Left kidney (tissue), 8 donors: Measurements from ENCODE around the gene GPRIN3. TPM values are rescaled to one million over a fixed set of nuclear protein-coding genes. Genes with fewer than 3 reads are reported as not detected.

Experiments
- DNase-seq: peaks from one replicate; pipeline ENCODE4 v3.0.0-alpha.2; 2013
- long read RNA-seq, 8 donors: transcript quantifications; one replicate each; lab custom pipeline, GENCODE V29; 2026
- polyA plus RNA-seq: library from polyadenylated mRNA; unstranded; fragments of 120-200 nt; gene quantifications from one replicate; pipeline ENCODE4 v1.2.1, GENCODE V29; 2013; ENCODE audit not compliant: insufficient read length

GPRIN3 gene
- polyA plus RNA-seq: 8.6 TPM
- long read RNA-seq, donor 1, full-length matches to known transcripts: 13 of 13 reads
- long read RNA-seq, donor 1, partial matches to known transcripts: 0 of 13 reads
- long read RNA-seq, donor 1, other reads (novel, unspliced or antisense): 0 of 13 reads
- long read RNA-seq, donor 2, full-length matches to known transcripts: 4 of 4 reads
- long read RNA-seq, donor 2, partial matches to known transcripts: 0 of 4 reads
- long read RNA-seq, donor 2, other reads (novel, unspliced or antisense): 0 of 4 reads
- long read RNA-seq, donor 3, full-length matches to known transcripts: 7 of 7 reads
- long read RNA-seq, donor 3, partial matches to known transcripts: 0 of 7 reads
- long read RNA-seq, donor 3, other reads (novel, unspliced or antisense): 0 of 7 reads
- long read RNA-seq, donor 4, full-length matches to known transcripts: 3 of 3 reads
- long read RNA-seq, donor 4, partial matches to known transcripts: 0 of 3 reads
- long read RNA-seq, donor 4, other reads (novel, unspliced or antisense): 0 of 3 reads
- long read RNA-seq, donor 5, full-length matches to known transcripts: 4 of 4 reads
- long read RNA-seq, donor 5, partial matches to known transcripts: 0 of 4 reads
- long read RNA-seq, donor 5, other reads (novel, unspliced or antisense): 0 of 4 reads
- long read RNA-seq, donor 6, full-length matches to known transcripts: 6 of 6 reads
- long read RNA-seq, donor 6, partial matches to known transcripts: 0 of 6 reads
- long read RNA-seq, donor 6, other reads (novel, unspliced or antisense): 0 of 6 reads
- long read RNA-seq, donor 7, full-length matches to known transcripts: 6 of 6 reads
- long read RNA-seq, donor 7, partial matches to known transcripts: 0 of 6 reads
- long read RNA-seq, donor 7, other reads (novel, unspliced or antisense): 0 of 6 reads
- long read RNA-seq, donor 8, full-length matches to known transcripts: 2 of 2 reads
- long read RNA-seq, donor 8, partial matches to known transcripts: 0 of 2 reads
- long read RNA-seq, donor 8, other reads (novel, unspliced or antisense): 0 of 2 reads

DNA sequence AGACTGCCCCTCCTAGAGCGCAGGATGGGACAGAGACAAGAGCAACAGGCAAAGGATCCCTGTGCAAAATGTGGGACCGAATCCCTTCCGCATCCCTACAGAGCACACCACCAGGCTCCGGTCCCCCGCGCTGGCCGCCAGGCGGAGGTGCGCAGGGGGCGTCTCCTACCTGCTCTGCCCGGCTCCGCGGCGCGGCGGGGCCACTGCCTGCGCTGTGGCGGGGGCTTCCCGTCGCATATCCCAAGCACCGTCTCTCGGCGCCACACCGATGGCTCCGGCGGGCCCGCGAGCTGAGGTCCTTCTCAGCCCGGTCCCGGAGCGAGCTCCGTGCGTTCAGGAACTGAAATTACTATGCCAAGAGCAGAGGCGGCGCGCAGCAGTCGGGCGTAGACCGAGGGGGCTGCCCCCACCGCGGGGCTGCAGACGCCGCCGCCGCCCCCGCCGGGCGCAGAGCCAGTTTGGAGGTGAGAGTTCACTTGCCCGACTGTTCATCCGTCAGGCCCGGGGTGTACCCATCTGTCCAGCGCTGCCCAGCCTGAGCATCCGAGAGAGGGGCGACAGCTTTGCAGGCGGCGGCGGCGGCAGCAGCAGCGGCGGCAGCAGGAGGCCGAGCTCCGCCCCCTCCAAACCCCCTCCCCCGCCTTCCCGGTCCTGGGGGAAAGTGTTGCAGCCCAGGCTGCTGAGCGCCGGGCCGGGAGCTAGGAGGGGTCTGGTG, at the start of gene GPRIN3:
Gene GPRIN3 (minus strand): TSS at position 355 of the 715 bp plus-strand sequence. CDS start 57,690 bp downstream, outside the sequence.
- DNase-seq: peak; percentile 61

DNA sequence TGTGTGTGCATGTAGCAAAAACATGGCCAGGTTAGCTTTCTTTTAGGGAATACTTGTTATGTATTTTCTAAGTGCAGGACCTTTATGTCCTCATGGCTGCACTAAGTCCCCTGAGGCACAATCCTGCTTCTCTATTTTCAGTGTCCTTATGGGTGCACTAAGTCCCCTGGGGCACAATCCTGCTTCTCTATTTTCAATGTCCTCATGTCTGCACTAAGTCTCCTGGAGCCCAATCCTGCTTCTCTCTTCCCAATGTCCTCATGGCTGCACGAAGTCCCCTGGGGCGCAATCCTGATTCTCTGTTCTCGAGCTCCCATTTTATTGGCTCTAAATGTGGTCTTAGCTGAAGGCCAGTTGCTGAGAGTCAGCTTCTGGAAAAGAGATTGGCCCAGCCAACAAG, 49.7 kb upstream of the GPRIN3 start:
- no peak for DNase-seq

DNA sequence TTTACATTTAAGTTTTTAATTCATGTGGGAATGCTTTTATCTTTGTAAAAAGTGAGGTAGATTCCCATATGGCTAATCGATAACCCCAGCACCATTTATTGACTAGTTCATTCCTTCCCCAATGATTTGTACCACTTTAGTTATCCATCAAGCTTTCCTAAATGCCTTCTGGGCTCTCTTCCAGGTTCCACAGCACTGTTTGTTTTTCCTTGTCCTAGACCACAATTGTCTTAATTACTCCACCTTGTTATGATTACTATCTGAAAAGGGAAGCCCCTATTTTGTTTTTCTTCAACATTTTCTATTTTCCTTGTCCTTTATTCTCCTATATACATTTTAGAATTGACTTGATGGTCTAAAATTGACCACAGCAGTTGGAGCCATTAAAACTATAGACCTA, 48.5 kb upstream of the GPRIN3 start:
- DNase-seq: no peak

DNA sequence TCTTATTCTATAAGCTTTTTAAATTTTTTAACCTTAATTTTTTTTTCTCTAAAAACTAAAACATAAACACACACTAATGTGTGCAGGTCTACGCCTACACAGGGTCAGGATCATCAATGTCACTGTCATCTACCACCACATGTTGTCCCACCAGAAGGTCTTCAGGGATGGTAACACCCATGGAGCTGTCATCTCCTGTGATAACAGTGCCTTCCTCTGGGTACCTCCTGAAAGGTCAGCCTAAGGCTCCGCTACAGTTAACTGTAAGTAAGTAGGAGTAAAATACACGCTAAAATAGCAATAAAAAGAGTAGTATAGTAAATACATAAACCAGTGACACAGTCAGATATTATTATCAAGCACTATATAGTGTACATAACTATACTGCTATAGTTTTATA, 45.9 kb upstream of the GPRIN3 start:
- DNase-seq: no peak

DNA sequence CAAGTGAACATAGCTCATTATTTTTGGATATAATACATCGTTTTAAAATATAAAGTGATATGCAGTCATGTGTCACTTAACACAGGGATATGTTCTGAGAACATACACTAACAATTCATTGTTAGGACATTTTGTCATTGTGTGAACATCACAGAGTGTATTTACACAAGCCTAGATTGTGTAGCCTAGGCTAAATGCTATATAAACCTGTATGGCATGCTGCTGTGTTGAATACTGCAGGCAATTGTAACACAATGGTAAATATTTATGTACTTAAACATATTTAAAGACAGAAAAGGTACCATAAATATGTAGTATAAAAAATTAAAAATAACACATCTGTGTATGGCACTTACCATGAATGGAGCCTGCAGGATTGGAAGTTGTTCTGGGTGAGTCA, 44.9 kb upstream of the GPRIN3 start:
- no peak for DNase-seq

DNA sequence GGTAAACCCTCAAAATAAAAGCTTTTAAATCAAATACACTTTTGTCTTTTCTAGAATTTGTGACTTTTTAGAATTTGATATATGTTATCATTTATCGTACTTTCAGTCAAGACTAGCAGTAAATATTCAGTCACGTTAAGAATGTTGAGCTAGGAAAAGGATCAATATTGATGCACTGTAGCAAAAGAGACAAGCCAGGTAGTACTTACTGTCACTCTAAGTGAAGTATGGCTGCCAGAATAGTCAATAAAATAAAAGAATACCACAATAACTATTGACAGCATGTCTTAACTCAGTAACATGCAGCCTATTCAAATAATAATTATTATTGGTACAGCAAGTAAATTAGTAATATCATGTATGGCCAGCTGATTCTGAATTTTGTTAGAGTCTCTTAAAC, 43.6 kb upstream of the GPRIN3 start:
- DNase-seq: no peak

DNA sequence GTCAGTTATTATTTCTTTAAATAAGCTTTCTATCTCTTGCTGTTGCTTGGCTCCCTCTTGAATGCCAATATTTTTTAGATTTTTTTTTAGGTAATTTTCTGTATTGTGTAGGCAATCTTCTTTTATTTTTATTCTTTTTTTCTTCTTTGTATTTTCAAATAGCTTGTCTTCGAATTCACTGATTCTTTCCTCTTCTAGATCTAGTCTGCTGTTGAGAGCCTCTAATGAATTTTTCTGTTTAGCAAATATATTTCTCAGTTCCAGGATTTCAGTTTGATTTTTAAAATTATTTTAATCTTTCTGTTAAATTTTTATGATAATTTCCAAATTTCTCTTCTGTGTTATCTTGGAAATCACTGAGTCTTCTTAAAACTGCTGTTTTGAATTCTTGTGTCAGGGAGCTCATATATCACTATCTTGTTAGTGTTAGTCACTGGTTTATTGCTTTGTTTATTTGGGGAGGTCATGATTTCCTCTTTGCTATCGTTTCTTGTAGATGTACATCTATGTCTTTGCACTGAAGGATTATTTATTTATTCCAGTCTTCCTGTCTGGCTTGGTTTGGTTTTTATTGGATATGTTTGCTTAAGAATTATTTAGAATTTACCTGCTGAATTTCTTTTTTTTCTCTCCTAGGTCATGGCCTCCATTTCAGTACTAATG, 39.9 kb upstream of the GPRIN3 start:
- no peak for DNase-seq

DNA sequence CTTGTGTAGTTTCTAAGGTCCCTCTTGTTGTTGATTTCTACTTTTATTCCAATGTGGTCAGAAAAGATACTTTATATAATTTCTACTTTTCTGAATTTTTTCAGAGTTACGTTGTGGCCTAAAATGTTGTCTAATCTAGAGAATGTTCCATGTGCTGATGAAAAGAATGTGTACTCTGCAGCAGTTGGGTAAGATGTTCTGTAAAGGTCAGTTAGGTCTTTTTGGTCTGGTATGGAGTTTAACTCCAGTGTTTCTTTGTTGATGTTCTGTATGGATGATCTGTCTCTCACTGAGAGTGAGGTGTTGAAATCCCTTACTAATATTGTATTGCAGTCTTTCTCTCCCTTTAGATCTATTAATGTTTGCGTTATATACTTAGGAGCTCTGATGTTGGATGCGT, 37.0 kb upstream of the GPRIN3 start:
- DNase-seq: no peak

DNA sequence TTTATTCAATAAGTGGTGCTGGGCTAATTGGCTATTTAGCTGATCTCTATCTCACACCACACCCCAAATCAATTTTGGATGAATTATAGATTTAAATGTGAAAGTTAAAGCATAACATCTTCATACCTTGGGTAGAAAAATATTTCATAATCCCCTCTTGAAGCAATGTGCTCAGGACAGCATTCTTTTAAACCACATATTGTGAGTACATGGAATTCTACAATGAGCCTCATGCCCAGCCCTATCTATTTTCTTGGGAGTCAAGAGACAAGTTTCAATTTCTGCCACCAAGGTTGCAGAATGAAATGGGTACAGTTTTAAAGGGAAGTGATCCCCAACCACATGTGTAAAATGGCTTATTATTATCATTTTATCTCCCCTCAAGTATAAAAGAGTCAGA, 30.6 kb upstream of the GPRIN3 start:
- DNase-seq: no peak

DNA sequence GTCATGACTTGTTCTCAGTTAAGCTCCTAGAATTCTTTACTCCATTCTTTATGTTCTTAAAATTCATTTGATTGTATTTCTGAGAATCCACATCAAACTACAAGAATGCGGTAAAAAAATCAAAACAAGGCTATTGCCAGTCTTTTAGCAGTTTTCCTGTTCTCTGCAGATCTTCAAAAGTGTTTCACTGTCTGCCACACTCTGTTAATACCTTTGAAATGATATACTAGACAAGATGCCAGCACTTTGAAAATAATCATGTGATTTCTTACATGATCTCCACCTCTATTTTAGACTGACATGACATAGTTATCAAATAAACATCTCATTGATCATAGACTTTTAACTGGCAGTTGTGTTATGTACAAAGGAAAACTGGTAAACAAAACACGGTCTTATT, 30.1 kb upstream of the GPRIN3 start:
- DNase-seq: no peak

DNA sequence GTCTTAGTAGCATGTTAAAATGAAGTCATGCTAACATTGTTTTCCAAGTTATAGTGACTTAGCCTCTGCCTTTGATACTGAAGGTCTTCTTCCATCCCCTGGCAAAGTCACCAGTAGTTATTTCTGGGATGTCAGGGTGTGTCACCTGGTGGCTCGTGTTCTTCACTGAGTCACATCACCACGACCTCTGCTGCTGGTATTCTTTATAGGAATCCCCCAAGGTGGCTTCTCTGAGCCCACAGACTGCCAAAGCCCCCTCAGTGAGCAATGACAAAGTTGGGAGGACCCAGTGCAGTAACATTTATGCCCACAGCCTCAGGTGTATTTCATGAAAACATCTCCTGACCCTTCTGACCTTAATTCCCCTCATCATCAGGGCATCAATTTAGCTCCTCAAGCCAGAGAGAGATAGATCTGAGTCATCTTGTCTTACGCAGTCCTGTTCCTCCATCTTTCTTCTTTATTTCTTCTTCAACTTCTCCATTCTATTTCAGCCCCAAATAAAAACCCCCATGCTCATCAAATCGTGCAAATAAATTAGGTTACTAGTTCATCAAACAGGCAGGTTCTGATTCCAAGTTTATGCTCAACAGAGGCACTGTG, 29.3 kb upstream of the GPRIN3 start:
- no peak for DNase-seq

DNA sequence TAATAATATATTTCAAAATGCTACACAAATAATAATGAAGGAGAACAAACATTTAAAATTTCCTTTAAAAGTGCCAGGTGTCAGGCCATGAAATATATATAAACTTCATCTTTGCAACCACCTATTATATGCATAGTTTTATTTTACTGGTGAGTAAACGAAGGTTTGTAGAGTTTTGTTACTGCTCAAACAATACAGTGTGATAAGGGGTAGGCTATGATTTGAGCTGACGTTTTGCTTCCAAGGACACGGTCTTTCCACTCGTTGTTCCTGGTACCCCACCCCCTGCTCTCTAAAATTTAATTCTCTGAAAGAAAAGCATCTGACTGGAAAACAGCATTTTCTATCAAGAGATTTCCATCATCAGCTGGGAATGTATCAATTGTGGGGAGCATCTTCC, 27.2 kb upstream of the GPRIN3 start:
- no peak for DNase-seq

DNA sequence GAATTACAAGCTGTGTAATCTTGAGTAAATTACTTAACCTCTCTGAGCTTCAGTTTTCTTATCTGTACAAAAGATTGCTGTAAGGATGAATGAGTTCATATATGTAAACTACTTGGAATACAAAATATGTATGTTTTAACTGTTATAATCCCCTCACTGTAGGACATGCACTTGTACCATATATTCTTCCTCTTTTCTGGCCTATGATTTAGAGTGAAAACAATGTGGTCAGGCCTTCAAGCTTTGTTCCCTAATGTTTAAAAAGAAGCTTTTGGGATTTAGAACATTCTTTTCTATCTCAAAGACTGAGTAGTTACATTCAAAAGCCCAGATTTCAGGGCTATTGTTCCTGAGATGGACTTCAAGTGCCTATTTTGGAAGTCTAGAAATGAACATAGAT, 26.7 kb upstream of the GPRIN3 start:
- DNase-seq: no peak

DNA sequence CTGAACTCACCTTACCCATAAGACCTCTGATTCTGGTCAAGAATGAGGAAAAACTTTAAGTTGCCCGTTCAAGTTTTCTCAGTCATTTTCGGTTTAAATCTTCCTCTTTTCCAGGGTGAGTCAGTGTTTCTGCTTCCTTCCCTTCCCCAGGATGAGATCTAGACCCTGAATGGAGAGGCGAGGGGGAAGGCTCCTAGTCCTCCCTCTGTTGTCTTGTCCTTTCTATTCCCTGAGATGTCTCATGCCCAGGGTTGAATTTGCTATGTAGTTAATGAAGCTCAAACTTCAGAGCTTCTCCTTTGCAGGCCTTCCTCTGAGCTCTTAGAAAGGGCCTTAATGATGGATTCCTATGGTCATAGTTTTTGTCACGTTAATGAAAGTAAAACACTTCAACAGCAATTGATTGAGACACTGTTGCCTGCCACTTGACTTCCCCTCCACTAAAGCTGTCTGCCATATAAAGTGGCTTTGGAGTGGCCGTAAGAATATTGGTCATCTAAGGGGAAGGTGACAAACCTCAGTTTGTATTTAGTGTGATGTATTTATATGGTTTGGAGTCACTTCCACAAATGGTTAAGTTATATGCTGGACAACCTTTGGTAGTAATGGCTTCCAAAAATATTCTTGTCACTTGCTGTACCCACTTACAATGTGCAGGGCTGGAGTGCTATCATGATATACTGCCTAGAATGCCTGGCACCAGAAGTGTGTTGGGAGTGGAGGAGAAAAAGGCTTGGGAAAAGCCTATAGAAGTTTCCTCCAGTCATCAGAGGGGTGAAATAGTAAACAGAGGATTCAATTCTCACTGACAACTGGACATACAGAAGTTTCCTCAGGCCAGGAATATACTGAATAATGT, 24.3 kb upstream of the GPRIN3 start:
- no peak for DNase-seq

DNA sequence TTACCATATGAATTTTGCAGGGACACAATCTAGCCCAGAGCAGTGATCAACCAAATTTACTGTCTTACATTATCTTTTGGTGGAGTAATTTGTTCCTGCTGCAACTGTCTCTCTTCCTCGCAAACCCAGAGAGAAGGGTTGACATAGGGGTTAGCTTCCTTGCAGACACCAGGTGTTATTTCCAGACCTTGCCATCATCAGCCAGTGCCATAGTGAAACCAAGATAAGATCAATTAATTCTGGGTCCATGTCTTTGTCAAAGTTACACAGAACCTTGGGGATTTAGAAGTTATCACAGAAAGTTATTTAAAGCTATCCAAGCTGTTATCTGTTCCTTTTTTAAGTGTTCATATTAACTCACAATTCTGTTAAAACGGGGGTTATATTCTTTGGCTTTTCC, 23.6 kb upstream of the GPRIN3 start:
- DNase-seq: no peak

DNA sequence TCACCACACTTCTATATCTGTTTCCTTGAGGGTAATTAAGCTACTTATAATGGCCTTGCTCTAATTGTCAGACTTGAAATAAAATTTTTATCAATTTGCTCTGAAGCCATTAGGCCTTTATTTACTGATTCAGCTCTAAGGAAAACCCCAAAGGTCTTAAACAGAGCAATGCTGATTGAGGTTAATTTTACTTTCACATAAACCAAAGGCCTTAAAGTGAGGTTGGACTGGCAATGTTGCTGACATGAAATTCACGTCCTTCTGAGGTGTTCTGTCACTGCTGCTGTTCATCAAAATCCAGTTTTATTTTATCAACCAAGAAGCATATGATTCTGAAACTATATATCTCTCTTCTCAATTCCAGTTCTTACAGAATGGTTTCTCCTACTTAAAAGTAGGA, 21.7 kb upstream of the GPRIN3 start:
- no peak for DNase-seq

DNA sequence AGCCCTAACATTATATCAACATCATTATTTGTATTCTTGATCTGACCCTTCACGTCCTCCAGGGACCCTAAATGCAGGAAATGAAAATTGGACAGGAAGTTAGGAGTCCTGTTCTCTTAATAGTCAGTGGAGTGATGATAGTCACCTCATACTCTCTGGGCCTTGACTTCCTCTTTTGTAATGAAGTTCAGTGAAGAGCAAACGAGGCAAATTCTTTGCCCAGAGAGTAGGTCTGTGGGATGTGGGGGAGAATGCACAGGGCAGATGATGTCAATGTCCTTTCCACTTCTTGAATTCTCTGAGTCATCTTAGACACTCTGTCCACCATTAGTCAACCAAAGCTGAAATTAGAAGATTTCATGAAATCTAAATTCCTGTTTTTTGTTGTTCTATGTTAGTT, 17.1 kb upstream of the GPRIN3 start:
- DNase-seq: no peak

DNA sequence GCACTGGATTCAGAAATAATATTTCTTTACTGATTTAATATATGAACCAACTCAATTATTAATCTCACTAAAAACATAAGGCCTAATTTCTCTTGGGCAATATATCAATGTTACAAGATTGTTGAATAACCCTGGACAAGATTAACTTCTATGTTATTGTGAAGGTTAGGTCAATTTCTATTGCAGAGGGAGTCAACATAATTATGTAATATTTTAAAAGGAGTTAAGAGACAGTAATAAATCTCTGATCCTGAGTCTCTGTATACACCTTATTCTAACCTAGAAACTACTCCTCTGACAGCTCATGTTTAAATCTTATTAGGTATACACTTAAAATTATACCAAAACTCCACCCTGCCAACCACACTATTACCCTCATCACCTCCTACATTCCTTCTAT, 15.1 kb upstream of the GPRIN3 start:
- DNase-seq: no peak

DNA sequence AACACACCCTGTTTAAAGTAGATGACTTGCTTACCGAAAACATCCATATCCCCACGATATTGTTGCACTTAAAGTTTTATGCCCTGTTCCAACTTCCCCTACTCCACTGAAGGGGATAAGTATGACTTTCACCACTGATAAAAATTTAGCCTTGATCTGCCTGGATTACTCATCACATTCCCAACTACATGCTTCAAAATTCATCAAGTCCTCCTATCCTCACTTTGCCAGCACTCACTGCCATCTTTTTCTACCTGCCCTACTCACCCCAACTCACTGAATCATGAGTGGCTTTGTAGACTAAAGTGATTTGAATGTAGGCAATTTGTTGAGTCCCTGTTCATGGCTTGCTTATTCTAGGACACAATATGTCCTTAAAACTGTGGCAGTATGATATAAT, 12.2 kb upstream of the GPRIN3 start:
- no peak for DNase-seq

DNA sequence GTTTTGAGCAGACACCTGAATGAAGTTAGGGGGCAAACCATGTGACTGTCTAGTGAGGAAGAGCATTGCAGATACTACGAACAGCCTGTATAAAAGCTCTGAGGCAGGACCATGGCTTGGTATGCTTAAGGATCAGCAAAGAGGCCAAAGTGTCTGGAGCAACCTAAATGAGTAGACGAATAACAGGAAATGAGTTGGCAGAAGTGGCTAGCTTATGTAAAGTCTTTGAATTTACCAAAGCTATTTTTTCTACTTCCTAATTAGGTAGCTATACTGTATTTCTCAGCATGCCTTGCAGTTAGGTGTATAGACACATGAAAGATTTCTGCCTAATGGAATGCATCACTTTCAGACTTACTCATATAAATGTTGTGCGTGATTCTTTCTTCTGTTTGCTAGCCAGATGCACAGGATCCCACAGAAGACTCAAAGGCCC, 9.3 kb upstream of the GPRIN3 start:
- no peak for DNase-seq
